Suppressor macrophage (primary cell): ENCODE measurements around the gene VTI1B.
"Not testable (repeated sequence)": the region's sequence is repeated elsewhere in the genome, so short reads cannot be mapped to it uniquely, and the experiment has no call there.

ENCODE experiments used
- DNase-seq, 4 experiments: peaks; one replicate each; pipeline ENCODE4 v3.0.0-alpha.2; 2020 to 2022
- total RNA-seq, 17 experiments: gene quantifications; one replicate each; lab custom pipeline; 2026; ENCODE audit warnings: mixed read lengths in 6 of 17, inconsistent platforms in 3 of 17; lab: John Stamatoyannopoulos, UW

Gene VTI1B
- total RNA-seq: 56.9 to 130 (median 99.8) reads per million in 17 experiments

GRCh38 chr14:67674480-67675218 is at the start of gene VTI1B:
TSS of gene VTI1B (minus strand) at chr14:67674632. CDS start at chr14:67674489, 143 bp downstream.
- peak; percentile 79 to 94 (median 90) for DNase-seq

- no peak for DNase-seq
Observed at GRCh38 chr14:67722293-67722692, 47.9 kb upstream of the VTI1B start.

- DNase-seq: no peak
Observed at GRCh38 chr14:67721875-67722274, 47.4 kb upstream of the VTI1B start.

- DNase-seq: no peak
Observed at GRCh38 chr14:67719866-67720265, 45.4 kb upstream of the VTI1B start.

GRCh38 chr14:67719385-67719784 is 45.0 kb upstream of the VTI1B start:
- DNase-seq: not testable (repeated sequence)

GRCh38 chr14:67718265-67718664 is 43.8 kb upstream of the VTI1B start:
- no peak for DNase-seq

GRCh38 chr14:67717048-67717447 is 42.6 kb upstream of the VTI1B start:
- no peak for DNase-seq

GRCh38 chr14:67710209-67710608 is 35.8 kb upstream of the VTI1B start:
- DNase-seq: no peak

GRCh38 chr14:67709796-67710195 is 35.4 kb upstream of the VTI1B start:
- not testable (repeated sequence) for DNase-seq

GRCh38 chr14:67709346-67709745 is 34.9 kb upstream of the VTI1B start:
- not testable (repeated sequence) for DNase-seq

- no peak for DNase-seq
Observed at GRCh38 chr14:67705211-67705610, 30.8 kb upstream of the VTI1B start.

GRCh38 chr14:67704484-67705089 is 30.2 kb upstream of the VTI1B start:
- peak; percentile 60 to 77 (median 68) for DNase-seq

- DNase-seq: peak in 3 of 4 experiments; percentile 40 to 62 (median 54)
Observed at GRCh38 chr14:67703997-67704396, 29.6 kb upstream of the VTI1B start.

GRCh38 chr14:67701492-67701891 is 27.1 kb upstream of the VTI1B start, which contains the start of gene RDH12:
TSS of gene RDH12 (plus strand) at chr14:67701886. CDS start at chr14:67722643, 20,757 bp downstream.
- peak in 3 of 4 experiments; percentile 19 to 29 (median 22) for DNase-seq

GRCh38 chr14:67698179-67698578 is 23.7 kb upstream of the VTI1B start:
- no peak for DNase-seq

- DNase-seq: peak; percentile 29 to 61 (median 40)
Observed at GRCh38 chr14:67697006-67697405, 22.6 kb upstream of the VTI1B start.

GRCh38 chr14:67695394-67695949 is 21.0 kb upstream of the VTI1B start, which contains the start of gene RDH11:
TSS of gene RDH11 (minus strand) at chr14:67695764. CDS start at chr14:67695703, 61 bp downstream.
- peak; percentile 89 to 96 (median 93) for DNase-seq

- peak; percentile 81 to 92 (median 84) for DNase-seq
Observed at GRCh38 chr14:67694791-67695393, 20.5 kb upstream of the VTI1B start.

- DNase-seq: no peak
Observed at GRCh38 chr14:67690011-67690410, 15.6 kb upstream of the VTI1B start.

- no peak for DNase-seq
Observed at GRCh38 chr14:67683842-67684241, 9.4 kb upstream of the VTI1B start.

GRCh38 chr14:67680941-67681340 is 6.5 kb upstream of the VTI1B start:
- peak; percentile 75 to 89 (median 83) for DNase-seq

- peak; percentile 57 to 89 (median 70) for DNase-seq
Observed at GRCh38 chr14:67680121-67680602, 5.7 kb upstream of the VTI1B start.

- no peak for DNase-seq
Observed at GRCh38 chr14:67679006-67679405, 4.6 kb upstream of the VTI1B start.
